OCI-LY1 (cell line): ENCODE data around the gene DEFB123.

ENCODE experiments used
- H2AFZ ChIP-seq: fragments of 200-600 bp; sonication (generic), shearing (Covaris generic); 2 replicates; pipeline ENCODE4 v1.6.0; 2014; ENCODE audit warnings: antibody characterized with exemption, mild to moderate bottlenecking, low read length
- H3F3A ChIP-seq: fragments of 200-600 bp; sonication (generic), shearing (Covaris generic); 2 replicates; pipeline ENCODE4 v1.6.0; 2014; ENCODE audit warnings: mild to moderate bottlenecking, antibody characterized with exemption, low read length, moderate library complexity; ENCODE audit not compliant: insufficient read depth
- H3K27ac ChIP-seq: fragments of 200-600 bp; sonication (generic); 2 replicates; pipeline ENCODE4 v1.5.1; 2014; ENCODE audit warnings: low read length, mixed run types, mild to moderate bottlenecking, low read depth; ENCODE audit not compliant: poor library complexity, severe bottlenecking
- H3K27me3 ChIP-seq: fragments of 200-600 bp; sonication (generic); 2 replicates; pipeline ENCODE4 v1.6.0; 2014; ENCODE audit warnings: antibody characterized with exemption, mild to moderate bottlenecking, low read length, moderate library complexity; ENCODE audit not compliant: insufficient read depth
- H3K36me3 ChIP-seq: fragments of 200-600 bp; sonication (generic); 2 replicates; pipeline ENCODE4 v1.6.1; 2014; ENCODE audit warnings: mild to moderate bottlenecking, antibody characterized with exemption, low read length, moderate library complexity, mixed read lengths; ENCODE audit not compliant: insufficient read depth
- H3K4me1 ChIP-seq: fragments of 200-600 bp; sonication (generic); 2 replicates; pipeline ENCODE4 v1.5.1; 2014; ENCODE audit warnings: mild to moderate bottlenecking, low read length, moderate library complexity; ENCODE audit not compliant: insufficient read depth, severe bottlenecking
- H3K4me2 ChIP-seq: fragments of 200-600 bp; sonication (generic), shearing (Covaris generic); 2 replicates; pipeline ENCODE4 v1.6.1; 2014; ENCODE audit warnings: low read length
- H3K4me3 ChIP-seq: fragments of 200-600 bp; sonication (generic); 2 replicates; pipeline ENCODE4 v1.5.1; 2014; ENCODE audit warnings: low read length, low read depth, mild to moderate bottlenecking, mixed read lengths; ENCODE audit not compliant: poor library complexity, severe bottlenecking
- H3K79me2 ChIP-seq: fragments of 200-600 bp; shearing (Covaris generic); 2 replicates; pipeline ENCODE4 v1.6.1; 2016; ENCODE audit warnings: mixed run types, low read length, mixed read lengths; ENCODE audit not compliant: insufficient read depth
- H3K9ac ChIP-seq: fragments of 200-600 bp; sonication (generic), shearing (Covaris generic); 2 replicates; pipeline ENCODE4 v1.6.1; 2014; ENCODE audit warnings: mild to moderate bottlenecking, low read length, mixed read lengths
- H3K9me2 ChIP-seq: fragments of 200-600 bp; sonication (generic), shearing (Covaris generic); 2 replicates; pipeline ENCODE4 v1.6.1; 2014; ENCODE audit warnings: low read depth, mild to moderate bottlenecking, low read length, mixed read lengths
- H3K9me3 ChIP-seq: fragments of 200-600 bp; shearing (Covaris generic); 2 replicates; pipeline ENCODE4 v1.6.1; 2014; ENCODE audit warnings: low read length, mixed read lengths
- H4K20me1 ChIP-seq: fragments of 200-600 bp; sonication (generic), shearing (Covaris generic); 2 replicates; pipeline ENCODE4 v1.6.0; 2016; ENCODE audit warnings: mild to moderate bottlenecking, low read length; ENCODE audit not compliant: insufficient read depth
- EZH2 ChIP-seq: fragments of 200-600 bp; sonication (generic), shearing (Covaris generic); IDR thresholded peaks from 2 replicates; pipeline ENCODE4 v1.8.0; 2017; ENCODE audit warnings: borderline replicate concordance, mixed run types, mild to moderate bottlenecking, antibody characterized with exemption, low read length, moderate library complexity, mixed read lengths
- TF ChIP-seq, protein P1 (sequence below): fragments of 200-600 bp; sonication (generic), shearing (Covaris generic); IDR thresholded peaks from 2 replicates; pipeline ENCODE4 v1.5.1; 2017; ENCODE audit warnings: mild to moderate bottlenecking, antibody characterized with exemption, low read length, moderate library complexity, mixed read lengths

DEFB123 gene

DNA sequence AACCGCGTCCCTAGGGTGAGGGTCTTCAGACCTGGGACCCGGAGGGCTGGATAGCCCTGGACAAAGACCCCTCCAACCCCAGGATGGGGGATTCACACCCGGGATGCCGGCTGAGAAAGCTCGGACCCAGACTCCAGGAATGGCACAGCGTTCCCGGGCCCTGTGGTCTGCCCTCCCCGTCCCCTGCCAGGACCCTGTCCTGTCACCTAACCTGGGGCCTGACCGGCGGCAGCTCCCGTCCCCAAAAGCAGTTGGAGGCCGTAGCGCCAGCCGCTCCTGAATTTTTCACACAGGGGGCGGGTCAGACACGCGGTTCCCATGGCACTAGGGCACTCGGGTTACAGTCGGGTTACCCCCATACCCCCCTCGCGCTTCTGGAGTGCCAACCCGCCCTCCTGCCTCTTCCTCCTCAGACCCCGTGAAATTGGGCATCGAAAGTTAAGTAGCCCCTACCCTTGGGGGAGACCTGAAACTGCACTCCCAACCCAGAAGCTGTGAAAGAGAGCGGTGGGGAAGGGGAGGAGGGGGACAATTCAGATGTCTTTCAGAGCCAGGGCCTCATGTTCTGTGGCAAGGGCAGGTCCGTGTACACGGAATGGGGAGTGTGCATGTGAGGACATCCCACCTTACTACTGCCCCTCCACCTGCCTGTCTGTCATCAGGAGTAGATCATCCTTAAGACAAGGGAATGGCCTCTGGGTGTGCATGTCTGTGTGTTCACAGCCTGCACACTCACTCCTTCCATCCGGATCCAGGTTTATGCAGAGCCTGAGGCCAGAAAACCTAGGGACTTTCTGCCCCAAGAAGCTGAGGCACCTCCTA lies 35.3 kb downstream of the DEFB123 start:
- Histone ChIP-seq H4K20me1 (no peaks in the 10 kb centered on the region), H3K4me3 (no peak overlapping the region), H3K79me2 (no peaks in the 10 kb centered on the region), H3K4me1 (peaks cover 10% of the 10 kb centered on the region), H3K9ac (no peak overlapping the region), H3K4me2 (no peak overlapping the region), H3K36me3 (no peaks in the 10 kb centered on the region), H3F3A (no peaks in the 10 kb centered on the region), H3K9me2 (no peaks in the 10 kb centered on the region), H3K27ac (no peak overlapping the region), H3K27me3 (no peaks in the 10 kb centered on the region), H3K9me3 (no peaks in the 10 kb centered on the region), H2AFZ (no peak overlapping the region)
- TF ChIP-seq, protein P1, sequence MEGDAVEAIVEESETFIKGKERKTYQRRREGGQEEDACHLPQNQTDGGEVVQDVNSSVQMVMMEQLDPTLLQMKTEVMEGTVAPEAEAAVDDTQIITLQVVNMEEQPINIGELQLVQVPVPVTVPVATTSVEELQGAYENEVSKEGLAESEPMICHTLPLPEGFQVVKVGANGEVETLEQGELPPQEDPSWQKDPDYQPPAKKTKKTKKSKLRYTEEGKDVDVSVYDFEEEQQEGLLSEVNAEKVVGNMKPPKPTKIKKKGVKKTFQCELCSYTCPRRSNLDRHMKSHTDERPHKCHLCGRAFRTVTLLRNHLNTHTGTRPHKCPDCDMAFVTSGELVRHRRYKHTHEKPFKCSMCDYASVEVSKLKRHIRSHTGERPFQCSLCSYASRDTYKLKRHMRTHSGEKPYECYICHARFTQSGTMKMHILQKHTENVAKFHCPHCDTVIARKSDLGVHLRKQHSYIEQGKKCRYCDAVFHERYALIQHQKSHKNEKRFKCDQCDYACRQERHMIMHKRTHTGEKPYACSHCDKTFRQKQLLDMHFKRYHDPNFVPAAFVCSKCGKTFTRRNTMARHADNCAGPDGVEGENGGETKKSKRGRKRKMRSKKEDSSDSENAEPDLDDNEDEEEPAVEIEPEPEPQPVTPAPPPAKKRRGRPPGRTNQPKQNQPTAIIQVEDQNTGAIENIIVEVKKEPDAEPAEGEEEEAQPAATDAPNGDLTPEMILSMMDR: no peak
- no peak for TF ChIP-seq EZH2

DNA sequence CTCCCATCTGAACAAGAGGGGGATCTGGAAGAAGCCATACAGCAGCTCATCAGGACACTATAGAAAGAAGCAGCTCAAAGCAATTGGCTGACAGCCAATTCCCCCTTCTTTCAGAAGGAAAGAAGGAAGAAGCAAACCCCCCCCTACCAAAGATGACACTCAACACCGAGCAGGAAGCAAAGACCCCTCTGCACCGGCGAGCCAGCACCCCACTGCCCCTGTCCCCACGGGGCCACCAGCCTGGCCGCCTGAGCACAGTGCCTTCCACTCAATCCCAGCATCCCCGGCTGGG lies 35.8 kb downstream of the DEFB123 start:
- no peak for TF ChIP-seq EZH2
- TF ChIP-seq, protein P1: no peak
- Histone ChIP-seq H3F3A (no peaks in the 10 kb centered on the region), H3K4me1 (peaks cover 10% of the 10 kb centered on the region), H3K4me3 (no peak overlapping the region), H3K9ac (no peak overlapping the region), H2AFZ (no peak overlapping the region), H4K20me1 (no peaks in the 10 kb centered on the region), H3K27ac (no peak overlapping the region), H3K79me2 (no peaks in the 10 kb centered on the region), H3K9me3 (no peaks in the 10 kb centered on the region), H3K4me2 (no peak overlapping the region), H3K27me3 (no peaks in the 10 kb centered on the region), H3K36me3 (no peaks in the 10 kb centered on the region), H3K9me2 (no peaks in the 10 kb centered on the region)

DNA sequence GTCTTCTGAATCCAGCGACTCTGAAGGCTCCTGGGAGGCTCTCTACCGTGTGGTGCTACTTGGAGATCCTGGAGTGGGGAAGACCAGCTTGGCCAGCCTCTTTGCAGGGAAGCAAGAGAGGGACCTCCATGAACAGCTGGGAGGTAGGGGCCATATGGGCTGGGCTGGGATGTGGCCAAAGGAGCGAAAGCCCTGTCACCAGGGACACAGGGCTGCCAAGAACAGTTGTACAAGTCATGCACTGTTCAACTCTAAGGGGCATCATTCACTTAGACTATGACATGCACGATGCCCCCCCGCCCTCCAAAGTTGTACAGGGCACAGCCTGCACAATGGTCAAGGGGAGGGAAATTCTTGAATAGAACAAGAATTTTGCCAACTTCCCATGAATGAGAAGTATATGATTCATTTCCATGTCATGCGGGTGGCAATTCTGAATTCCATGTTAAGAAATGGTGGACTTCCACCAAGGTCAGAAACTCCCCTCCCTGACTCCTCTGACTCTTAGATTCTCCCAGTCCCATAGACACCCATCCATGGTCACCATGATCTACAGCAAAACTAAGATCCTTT lies 36.3 kb downstream of the DEFB123 start:
- Histone ChIP-seq H3K4me2 (no peak overlapping the region), H2AFZ (no peak overlapping the region), H3K9me3 (no peaks in the 10 kb centered on the region), H3K79me2 (no peaks in the 10 kb centered on the region), H4K20me1 (no peaks in the 10 kb centered on the region), H3K9me2 (no peaks in the 10 kb centered on the region), H3K36me3 (no peaks in the 10 kb centered on the region), H3K9ac (no peak overlapping the region), H3K4me1 (peaks cover 10% of the 10 kb centered on the region), H3K27me3 (no peaks in the 10 kb centered on the region), H3K4me3 (no peak overlapping the region), H3F3A (no peaks in the 10 kb centered on the region), H3K27ac (no peak overlapping the region)
- TF ChIP-seq EZH2: no peak
- TF ChIP-seq, protein P1: no peak
